ENCODE results near the gene CYP27B1. TPM values are rescaled to one million over a fixed set of nuclear protein-coding genes. Genes with fewer than 3 reads are reported as not detected.

Gene CYP27B1
- total and polyA plus RNA-seq, 2 donors (not counting 3 experiments of a cell fraction or from before 2014, with no cell fraction given): 0.62 to 2.7 TPM

DNA sequence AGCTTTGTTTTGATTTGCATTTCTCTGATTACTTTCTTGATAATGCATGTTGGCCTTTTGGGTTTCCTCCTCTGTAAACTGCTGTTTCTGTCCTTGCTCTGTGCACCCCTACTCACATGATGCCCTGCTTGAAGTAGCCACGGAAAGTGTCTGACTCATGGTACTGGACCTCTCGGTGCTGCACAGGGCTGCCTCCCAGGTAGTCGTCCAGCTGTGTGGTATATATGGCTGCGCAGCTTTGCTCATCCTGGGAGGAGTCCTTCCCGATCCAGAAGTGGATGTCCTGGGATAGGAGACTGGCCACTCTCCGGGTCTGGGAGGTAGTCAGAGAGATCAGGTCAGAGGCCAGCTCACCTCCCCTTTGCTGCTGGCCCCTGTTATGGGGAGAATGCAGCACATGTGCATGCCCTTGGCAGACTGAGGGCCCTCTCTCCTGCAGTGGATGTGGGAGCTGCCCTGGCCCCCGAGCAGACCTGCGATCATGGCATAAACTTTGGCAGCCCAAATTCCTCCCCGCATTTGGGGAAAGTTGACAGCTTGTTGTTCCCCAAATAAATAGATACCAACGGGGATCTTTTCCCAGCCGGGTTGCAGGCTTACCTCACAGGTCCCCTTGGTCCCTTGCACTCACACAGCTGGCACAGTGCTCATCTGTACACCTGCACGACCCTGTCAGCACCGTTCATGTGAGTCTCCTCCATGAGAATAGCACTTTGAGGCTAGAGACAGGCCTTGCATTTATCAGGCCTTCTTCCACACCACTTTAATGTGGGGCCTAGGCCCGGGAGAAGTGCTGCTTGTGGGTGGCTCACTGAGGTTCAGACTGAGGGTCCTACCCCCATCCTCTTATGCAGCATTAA, 46.5 kb upstream of the CYP27B1 start:
- no peak for DNase-seq (ENCODE audit: low read depth, low spot score)
- Histone ChIP-seq H3K9me1 (replicated peaks; ENCODE audit: control insufficient read depth, extremely low read depth, insufficient read depth, low read length) (no peaks in the 10 kb centered on the region), H3K79me2 (ENCODE audit: control insufficient read depth, insufficient read depth, low read length) (no peaks in the 10 kb centered on the region), H3K9ac (replicated peaks; ENCODE audit: extremely low read depth, insufficient read depth, low read length) (no peak overlapping the region), H3K36me3 (ENCODE audit: control insufficient read depth in 2 of 2, extremely low read depth in 1 of 2, insufficient read depth in 2 of 2, low read length in 2 of 2) (peaks cover 0 to 4% of the 10 kb centered on the region in 2 experiments), H3K27me3 (ENCODE audit: control insufficient read depth in 2 of 2, insufficient read depth in 2 of 2, low read length in 2 of 2) (no peaks in the 10 kb centered on the region), H3K4me3 (replicated peaks in 1 of 3; ENCODE audit: insufficient read depth in 1 of 3, low read depth in 1 of 3, low read length in 3 of 3) (no peak overlapping the region), H3K27ac (ENCODE audit: insufficient read depth, low read depth, low read length) (no peak overlapping the region), H3K4me2 (ENCODE audit: insufficient read depth, low read length) (no peak overlapping the region), H2AFZ (ENCODE audit: low read depth, low read length) (no peak overlapping the region), H3K9me3 (replicated peaks; ENCODE audit: control insufficient read depth, insufficient read depth, low read length) (no peaks in the 10 kb centered on the region), H4K20me1 (replicated peaks; ENCODE audit: control insufficient read depth, extremely low read depth, insufficient read depth, low read length) (no peaks in the 10 kb centered on the region), H3K4me1 (ENCODE audit: control insufficient read depth, extremely low read depth, insufficient read depth, low read length) (no peaks in the 10 kb centered on the region)
- TF ChIP-seq CTCF (IDR thresholded peaks at IDR 0.05; ENCODE audit: extremely low read depth in 1 of 2, insufficient read depth in 1 of 2, low read depth in 1 of 2, low read length in 2 of 2) (no peak), POLR2AphosphoS5 (IDR thresholded peaks at IDR 0.05; ENCODE audit: insufficient read depth, low read depth, low read length) (no peak), GATA2 (IDR thresholded peaks at IDR 0.05; ENCODE audit: insufficient read depth, insufficient read length, low read depth, low read length) (no peak), MYC (IDR thresholded peaks at IDR 0.05; ENCODE audit: low read depth, low read length) (no peak), EZH2 (IDR thresholded peaks at IDR 0.05; ENCODE audit: borderline replicate concordance, low read depth, low read length, severe bottlenecking) (no peak), JUN (IDR thresholded peaks at IDR 0.05; ENCODE audit: borderline replicate concordance, insufficient read depth, insufficient read length, low read depth) (no peak), POLR2A (IDR thresholded peaks at IDR 0.05; ENCODE audit: low read depth, low read length) (no peak), FOS (IDR thresholded peaks at IDR 0.05; ENCODE audit: borderline replicate concordance, insufficient read depth, low read length) (no peak)
- TF ChIP-seq, protein P1, sequence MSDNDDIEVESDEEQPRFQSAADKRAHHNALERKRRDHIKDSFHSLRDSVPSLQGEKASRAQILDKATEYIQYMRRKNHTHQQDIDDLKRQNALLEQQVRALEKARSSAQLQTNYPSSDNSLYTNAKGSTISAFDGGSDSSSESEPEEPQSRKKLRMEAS (IDR thresholded peaks at IDR 0.05; ENCODE audit: insufficient read depth, insufficient read length): no peak
- BruUV-seq (replicated peaks): no TSS peak
- ChIA-PET POLR2A (no interaction called here), CTCF (interaction anchor here (3.1 to 6.4 kb wide), 2 partner anchors 11 kb away, joined by 20 to 47 read pairs; no protein-coding TSS in a partner anchor)
- intact Hi-C loops (cut with micrococcal nuclease) (no loop called here), dilution Hi-C loops (cut with MboI; ENCODE audit: extremely low pct_ligation_motif_present, low sequenced_read_pairs) (no loop called here)
- FAIRE-seq: no peak

Measured in endothelial cell of umbilical vein (primary cell).